NCI-H2081 (cell line): Measurements from ENCODE around the gene FBN2.

Experiments
- DNase-seq, 2 experiments: peaks; one replicate each; lab custom pipeline; 2025; lab: John Stamatoyannopoulos, UW

FBN2 gene

DNA sequence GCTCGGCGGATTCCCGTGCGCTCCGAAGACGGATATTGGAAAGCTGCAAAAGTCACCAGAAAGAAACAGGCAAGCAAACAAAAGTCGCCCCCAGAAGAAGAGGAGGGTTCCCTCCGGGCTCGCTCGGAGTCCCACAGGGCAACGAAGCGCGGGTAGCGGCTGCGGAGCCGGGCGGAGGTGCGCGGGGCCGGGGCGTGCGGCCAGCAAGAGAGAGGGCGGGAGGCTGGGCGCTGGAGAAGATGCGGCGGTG is at the start of gene FBN2:
Gene FBN2, minus strand, starts transcription at position 246 of the 250 bp plus-strand sequence. CDS start 642 bp downstream, outside the sequence.
- DNase-seq: no peak

DNA sequence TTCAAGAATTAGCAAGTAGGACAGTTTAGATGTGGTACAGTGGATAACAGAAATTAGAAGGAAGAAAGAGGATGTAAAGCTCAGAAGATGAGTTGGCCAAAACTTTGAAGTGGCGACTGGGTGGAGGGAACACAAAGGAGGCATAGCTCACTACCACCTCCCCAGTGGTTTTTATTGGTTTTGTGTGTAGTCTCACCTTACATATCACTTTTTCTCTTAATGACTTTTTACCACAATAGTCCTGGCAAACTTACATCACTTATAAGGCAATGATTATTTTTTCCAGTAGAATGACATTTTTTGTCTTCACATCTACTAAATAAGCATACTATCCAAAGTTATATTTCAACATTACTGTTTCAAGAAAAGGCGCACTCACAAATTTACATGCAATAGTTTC is 49.2 kb upstream of the FBN2 start:
- no peak for DNase-seq

DNA sequence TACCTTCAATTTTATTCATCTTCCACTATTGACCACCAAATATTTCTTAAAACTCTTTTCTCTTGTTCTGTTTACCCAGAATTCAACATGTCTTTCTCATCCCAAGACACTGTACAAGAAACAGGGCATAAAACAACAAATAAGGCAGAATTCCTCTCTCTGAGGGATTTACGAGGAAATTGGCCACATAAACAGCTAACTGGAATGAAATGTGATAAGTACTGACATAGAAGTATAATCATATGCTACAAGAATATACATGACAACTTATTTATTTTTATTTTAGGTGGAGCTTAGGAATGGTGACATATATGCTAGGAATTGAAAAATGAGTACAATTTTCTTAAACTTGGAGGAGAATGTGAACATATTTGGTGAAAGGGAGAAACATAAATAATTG is 48.8 kb upstream of the FBN2 start:
- no peak for DNase-seq

DNA sequence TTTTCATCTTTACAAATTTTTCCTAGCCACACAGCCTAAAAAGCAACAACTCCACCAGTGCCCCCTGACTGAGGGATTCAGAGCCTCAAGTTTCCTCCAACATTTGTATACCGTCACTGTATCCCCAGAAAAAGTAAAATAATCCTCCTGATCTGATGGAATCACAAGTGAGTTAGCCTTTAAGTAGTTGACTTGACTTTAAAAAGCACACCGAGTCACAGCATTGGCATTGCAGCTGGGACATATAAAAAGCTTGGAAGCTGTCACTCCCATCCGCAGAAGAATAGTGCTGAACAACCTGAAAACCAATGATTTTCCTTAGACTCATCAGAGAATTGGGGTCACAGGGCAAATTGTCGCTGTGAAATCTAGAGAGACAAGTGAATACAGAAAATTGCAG is 41.6 kb upstream of the FBN2 start:
- no peak for DNase-seq

DNA sequence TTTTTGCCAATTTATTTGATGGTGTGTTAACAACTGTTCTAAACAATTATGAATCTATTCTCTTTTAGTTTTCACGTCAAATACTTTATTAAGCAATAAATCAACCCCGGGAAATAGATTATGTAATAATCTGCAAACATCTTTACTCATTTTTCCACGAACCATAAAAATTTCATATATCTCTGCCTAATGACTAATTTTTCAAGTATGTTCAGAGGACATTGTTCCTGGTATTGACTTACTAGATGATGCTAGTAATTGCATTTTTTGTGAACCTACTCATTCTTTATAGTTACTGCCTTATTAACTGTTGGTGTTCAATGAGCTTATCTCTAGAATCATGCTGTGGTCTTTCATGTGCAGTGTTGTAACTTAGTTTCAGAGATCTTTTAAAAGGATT is 41.0 kb upstream of the FBN2 start:
- no peak for DNase-seq

DNA sequence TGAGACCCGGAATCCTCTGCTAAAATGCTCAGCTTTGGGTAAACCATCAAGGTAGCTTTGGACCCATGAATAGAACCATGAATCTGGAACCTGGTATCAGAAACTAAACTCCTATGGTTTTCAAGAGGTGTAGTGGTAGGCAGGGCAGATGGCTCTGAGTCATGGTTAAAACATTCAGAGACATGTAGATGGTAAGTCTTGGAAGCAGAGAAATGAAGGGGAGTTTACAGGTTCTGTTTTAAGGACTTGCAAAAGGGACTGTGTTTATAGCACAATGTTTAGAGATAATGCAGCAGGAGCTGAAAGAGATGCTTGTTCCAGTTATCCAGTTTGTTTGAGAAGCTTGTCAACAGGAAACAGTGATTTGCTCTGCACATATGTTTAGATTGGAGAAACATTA is 36.0 kb upstream of the FBN2 start:
- DNase-seq: no peak

DNA sequence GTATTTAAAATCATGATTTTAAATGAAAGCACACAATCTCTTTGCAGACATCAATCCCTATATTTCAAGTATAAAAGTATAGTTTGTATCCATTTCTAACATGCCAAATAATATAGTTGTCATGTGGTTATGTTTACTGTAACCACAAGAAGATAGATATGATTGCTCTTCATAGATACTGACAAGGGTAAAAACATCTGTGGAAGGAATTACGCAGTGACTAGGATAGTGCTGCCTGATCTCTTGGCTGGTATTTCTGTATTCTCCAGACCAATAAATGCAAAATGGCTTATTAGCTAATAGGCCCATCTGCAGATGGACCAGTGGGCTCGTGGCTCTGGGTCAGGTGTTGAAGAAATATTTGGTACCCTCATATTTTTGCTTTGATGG is 34.9 kb upstream of the FBN2 start:
- no peak for DNase-seq

DNA sequence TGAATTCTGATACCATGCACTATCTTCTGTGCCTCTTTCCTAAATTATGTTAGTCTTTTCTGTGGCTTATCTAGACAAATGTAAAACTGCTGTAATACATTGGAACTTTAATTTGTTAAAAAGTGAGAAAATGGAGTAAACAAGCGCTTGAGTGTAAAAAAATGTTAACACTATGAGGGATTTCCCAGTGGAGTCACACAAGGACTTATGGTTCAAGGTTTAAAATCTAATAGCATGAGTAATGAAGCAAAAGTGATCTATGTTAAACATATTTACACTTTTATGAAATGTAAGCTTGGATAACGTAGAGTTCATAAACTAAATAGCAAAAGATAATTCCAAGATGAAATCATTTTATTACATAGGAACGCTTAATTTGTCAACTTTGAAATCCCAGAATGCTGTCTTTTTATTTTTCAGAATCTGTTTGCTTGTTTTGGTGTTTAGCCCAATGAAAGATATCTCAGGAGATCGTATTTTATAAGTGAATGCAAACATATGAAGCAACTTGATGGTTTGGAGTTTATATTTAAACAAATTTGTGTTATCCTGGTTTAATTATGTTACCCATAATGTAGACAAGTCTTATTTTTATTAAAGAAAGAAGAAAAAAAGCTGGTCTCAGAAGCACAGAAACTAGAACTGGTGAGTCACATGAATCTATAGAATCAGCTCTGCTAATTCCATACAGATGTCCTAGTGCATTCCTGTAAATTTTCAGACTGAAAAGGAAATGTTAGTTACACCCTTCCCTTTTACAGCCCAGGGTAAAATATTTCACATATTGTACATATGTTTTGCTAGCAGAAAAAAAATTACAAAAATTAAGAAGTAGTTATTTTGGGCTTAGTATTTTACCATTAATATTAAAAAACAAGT is 34.2 kb upstream of the FBN2 start:
- DNase-seq: no peak

DNA sequence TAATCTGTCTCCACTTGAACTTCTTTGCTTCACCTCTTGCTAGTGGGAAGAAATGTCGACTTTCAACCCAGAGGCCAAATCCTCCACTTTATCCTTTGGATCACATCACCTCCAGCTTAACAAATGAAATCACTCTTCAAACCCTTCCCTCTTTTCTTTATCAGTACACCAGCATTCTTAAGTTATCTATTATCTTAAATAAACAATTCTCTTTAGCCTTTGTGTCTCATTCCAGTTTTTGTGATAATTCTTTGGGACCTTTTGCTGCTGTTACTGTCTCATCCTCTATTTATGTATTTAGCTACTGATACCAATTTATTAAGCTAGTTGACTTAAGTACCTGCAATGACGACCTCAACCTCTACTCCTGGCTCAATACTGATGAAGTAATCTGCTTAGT is 28.1 kb upstream of the FBN2 start:
- DNase-seq: no peak

DNA sequence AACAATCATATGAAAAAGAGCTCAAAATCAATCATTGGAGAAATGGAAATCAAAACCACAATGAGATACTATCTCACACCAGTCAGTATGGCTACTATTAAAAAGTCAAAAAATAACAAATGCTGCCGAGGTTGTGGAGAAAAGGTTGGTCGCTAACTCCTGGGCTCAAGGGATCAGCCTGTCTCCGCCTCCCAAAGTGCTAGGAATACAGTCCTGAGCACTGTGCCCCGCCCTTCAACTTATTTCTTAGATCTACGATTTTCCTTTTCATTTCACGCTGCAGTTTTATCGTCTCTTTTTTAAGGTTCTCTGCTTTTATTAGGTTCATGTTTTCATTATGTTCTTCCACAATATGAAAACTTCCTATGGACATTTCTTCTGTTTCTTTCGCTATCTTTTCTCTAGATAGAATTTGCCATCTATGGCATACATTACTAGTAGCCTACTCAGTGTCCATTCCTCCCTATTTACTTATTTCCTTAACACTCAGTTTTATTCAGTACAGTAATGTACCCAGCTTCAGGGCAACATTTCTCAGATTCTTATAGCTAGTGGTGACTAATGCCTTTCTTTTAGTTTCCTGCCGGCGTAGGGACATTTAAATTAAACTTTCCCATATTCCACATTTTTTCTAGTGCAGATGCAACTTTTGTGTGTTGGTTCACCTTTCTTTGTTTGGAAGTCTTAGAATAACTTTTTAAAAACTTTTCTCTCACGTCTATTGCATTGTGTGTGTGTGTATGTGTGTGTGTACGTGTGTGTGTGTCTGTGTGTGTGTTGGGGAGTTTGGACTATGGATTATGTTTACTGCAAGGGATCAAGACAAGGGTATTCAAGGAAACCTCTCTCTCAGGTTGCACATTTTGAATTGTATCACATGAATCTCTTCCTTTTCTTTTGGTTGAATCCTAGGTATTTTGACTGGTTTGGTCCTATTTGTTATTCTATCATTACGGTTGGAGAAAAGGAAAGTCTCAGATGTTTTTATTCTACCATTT is 21.6 kb upstream of the FBN2 start:
- no peak for DNase-seq

DNA sequence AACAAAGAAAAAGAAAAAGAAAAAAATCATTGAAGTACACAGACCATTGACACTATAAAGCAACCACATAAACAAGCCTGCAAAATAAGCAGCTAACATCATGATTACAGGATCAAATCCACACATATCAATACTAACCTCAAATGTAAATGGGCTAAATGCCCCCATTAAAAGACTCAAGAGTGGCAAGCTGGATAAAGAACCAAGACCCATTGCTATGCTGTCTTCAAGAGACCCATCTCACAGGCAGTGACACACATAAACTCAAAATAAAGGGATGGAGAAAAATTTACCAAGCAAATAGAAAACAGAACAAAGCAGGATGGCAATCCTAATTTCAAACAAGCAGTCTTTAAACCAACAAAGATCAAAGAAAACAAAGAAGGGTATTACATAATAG is 15.7 kb upstream of the FBN2 start:
- DNase-seq: no peak

DNA sequence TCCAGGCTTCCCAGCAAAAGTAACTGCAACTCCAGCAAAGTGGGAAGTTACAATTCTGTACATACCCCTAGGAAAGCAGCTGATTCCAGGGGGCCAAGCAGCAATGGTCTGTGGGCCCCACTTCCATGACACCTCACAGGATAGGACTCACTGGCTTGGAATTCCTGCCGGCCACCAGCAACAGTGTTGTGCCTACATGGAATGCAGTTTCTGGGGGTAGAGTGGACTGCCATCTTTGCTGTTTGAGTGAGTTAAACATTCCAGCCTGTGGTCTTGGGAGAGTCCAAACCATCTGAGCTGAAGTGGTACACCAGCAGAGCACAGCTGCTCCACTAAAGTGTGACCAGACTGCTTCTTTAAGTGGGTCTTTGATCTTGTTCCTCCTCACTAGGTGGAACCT is 13.4 kb upstream of the FBN2 start:
- no peak for DNase-seq

DNA sequence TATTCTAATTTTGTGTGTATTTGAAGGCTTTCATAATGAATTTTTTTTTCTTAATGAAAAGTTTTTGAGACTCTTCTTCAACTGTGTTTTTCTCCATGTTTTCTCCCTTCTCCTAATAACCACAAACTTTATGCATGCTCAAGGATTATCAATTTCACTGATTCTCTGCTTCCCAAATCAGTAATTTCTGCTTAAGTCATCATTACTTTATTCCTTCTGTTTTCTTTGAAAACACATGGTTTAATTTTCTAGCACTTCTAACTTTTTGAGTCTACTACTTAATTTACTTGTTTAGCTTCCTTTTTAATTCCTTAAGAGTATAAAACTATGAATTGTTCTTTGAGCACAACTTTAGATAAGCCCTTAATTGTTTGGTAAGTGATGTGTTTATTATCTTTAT is 11.5 kb upstream of the FBN2 start:
- DNase-seq: no peak

DNA sequence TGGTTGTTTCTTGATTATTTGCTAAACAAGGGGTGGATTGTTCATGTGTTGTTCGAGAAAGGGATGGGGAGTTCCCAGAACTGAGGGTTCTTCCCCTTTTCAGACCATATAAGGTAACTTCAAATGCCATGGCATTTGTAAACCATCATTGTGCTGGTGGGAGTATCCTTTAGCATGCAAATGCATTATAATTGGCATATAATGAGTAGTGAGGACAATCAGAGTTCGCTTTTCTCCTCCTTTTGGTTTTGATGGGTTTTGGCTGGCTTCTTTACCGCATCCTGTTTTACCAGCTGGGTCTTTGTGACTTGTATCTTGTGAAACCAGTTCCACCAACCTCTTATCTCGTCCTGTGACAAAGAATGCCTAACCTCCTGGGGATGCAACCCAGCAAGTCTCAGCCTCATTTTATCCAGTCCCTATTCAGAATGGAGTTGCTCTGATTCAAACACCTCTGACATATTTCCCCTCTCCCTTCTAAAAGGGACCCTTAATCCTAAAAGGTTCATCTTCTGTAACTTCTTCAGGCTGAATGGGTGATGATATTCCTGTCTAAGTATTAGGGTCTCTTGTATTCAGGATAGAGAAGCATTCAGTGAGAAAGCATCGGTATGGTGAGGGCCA is 8.7 kb upstream of the FBN2 start:
- no peak for DNase-seq

DNA sequence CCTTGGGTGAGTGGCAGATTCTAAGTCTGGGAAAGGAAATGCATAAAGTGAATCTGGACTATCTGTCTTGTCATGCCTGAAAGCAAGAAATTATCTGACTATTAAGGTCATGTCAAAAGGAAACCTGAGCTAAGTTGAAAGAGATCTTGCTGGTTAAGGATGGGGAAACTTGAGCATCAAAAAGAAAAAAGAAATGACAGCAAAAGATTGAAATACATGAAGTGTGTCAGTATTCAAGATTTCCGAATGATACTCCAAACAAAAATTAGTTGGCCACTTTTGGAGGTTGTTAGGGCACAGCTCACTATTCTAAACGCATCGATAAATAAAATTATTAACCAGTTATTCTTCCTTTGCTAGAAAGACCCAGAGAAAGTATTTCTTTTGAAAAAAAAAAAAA is 3.3 kb upstream of the FBN2 start:
- no peak for DNase-seq

DNA sequence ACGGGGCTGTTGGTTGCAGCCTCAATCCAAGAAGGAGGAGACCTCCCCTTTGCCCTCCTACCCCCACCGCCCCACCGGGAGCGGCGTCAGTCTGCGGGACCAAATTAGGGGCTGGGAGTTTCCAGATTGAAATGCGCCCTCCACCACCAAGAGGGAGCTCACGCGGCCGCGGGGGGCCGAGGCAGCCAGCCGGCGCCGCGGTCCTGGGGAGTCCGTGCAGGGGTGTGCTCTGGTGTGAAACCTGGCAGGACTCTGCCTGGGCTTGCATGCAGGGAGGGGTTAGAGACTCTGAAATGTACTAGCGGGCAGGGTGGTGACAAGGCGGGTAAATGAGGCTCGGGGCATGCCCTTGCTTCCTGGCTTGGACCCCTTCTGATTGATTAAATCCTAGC is 989 bp upstream of the FBN2 start:
- DNase-seq: no peak

DNA sequence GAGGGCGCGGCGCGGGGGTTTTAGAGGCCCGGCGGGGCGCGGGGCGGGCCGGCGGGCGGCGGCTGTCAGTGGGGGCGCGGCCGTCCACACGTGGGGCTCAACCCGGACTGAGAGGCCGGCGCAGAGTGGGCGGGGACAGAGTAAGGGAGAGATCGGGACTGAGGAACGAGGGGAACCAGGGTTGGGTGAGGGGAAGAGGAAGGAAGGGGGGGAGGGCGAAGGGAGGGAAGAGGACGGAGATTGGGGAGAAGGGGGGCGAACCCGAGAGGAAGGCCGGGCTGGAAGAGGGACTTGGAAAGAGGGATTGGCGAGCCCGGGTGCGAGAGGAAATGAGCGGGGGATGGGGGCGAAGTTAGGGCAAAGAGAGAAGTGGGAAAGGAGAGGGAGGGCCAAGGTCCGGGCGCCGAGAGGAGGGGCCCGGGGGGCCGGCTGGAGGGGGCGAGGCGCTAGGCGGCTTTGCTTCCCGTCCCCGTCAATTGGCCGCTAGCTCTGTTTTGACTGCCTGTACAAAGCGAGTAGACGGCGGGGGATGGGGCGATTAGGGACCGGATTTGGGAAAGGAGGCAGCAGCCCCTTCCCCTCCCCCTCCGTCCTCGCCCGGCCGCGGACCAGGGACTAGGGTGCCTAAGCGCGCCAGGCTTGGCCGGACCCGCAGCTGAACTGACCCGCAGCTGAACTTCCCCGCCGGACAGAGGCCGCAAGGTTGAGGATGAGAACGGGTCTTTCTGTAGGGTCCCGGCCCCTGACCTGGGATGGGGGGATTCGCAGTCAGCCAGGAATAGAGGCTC is 399 bp upstream of the FBN2 start:
- peak; percentile 11 to 24 for DNase-seq

DNA sequence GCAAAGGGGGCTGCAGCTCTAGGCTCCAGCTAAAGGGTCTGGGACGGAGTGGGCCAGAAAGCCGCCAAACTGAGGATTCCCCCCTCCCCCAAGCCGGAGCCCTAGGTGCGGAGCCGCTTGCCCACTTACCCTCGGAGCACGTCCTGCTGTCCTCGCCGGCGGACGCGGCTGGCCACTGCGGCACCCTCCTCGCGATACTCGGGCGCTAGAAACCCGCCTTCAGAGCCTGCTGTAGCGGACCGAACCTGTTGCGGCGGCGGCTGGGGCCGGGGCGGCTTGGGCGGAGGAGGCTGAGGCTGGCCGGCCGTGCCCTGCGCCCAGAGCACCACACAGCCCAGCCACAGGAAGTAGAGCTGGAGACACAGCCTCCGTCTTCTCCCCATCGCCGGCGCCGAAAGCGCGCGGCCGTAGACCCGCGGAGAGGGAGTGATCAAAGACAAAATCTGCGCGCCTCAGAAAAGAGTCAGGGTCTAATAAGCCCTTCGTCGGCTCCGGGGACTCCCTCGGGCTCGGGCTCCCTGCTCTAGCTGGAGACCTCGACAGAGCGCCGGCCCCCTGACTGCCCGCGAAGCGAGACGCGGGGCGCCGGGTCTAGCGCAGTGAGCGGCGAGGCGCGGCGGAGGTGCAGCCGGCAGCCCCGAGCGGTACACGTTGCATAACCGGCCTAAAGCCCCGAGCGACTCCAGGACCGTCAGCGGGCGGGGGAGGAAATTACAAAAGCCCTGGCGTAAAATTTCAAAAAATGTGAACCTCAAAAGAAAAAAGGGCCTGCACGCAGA is 635 bp downstream of the FBN2 start:
- peak; percentile 2 to 35 for DNase-seq

DNA sequence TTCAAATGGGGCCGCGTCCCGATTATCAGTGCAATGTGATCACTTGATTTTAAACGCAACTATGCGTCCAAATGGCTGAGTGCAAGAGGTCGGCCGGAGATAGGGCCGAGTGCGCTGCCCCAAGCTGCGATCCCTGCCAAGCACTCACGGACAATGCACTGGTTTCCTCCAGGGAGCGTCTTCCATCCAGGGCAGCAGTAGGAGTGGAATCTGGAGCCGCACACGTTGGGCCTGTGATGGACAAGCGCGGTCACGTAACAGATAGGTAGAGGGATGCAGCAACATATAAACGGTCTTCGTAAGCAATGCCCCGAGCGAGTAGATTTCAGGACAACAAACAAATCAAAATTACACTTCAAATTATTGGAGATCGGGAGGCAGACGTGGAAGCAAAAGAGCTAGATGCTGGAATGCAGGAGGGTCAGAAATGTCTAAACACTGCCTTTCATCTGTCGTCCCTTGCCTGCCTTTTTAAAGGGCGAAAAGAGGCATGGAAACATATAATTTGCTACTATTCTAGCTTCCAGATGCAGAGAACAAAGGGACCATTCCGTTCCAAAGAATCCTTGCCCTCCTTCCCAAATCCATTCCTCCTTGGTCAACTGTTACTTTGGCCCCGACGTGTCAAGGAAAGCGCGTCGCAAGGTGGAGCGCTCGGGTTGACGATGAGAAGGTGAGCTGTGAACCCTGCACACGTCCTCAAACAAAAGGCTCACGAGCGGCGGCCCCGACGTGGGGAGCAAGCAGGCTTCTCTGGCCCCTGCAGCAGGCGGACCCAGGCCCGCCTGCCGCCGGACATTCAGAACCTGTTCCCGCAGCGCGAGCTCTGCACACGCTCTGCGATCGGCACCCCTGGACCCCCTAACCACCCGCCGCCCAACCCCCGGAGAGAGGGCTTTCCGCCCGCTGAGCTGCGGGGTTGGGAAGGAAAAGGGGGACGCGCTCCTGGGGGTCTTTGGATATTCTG is 1.5 kb downstream of the FBN2 start:
- no peak for DNase-seq

DNA sequence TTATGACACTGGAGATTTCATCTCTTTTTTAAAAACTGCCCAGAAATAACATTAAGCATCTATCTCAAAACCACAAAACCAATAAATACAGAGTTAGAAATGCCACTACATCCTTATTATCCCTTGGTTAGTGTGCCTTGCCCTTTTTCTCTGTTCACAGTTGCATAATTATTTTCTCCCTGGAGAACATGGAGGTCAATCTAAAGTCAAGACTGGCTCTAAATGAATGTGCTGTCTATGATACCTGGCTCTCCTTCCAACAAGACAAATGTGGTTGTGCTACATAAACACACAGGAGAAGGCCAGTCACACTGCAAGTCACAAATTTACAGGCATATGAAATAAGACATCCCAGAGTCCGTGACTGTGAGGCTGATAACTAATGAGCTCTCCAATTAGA is 2.8 kb downstream of the FBN2 start:
- no peak for DNase-seq
